IPS-20b (cell line): ENCODE data around the gene NDUFA12.

Source experiments
- H3K27ac ChIP-seq: one replicate; pipeline ENCODE4 v1.5.1; 2013; ENCODE audit warnings: low read length
- H3K27me3 ChIP-seq: 2 replicates; pipeline ENCODE4 v1.6.1; 2013; ENCODE audit warnings: mild to moderate bottlenecking, low read length, inconsistent platforms; ENCODE audit not compliant: insufficient read depth
- H3K36me3 ChIP-seq: 2 replicates; pipeline ENCODE4 v1.6.1; 2013; ENCODE audit warnings: low read depth, mild to moderate bottlenecking, inconsistent platforms, low read length, moderate library complexity; ENCODE audit not compliant: insufficient read depth
- H3K4me1 ChIP-seq: 2 replicates; pipeline ENCODE4 v1.6.1; 2013; ENCODE audit warnings: mild to moderate bottlenecking, control low read depth, inconsistent platforms, low read length, moderate library complexity; ENCODE audit not compliant: insufficient read depth
- H3K4me3 ChIP-seq: 2 replicates; pipeline ENCODE4 v1.5.1; 2013; ENCODE audit warnings: mild to moderate bottlenecking, low read length, inconsistent platforms
- H3K9ac ChIP-seq: 2 replicates; pipeline ENCODE4 v1.6.1; 2013; ENCODE audit warnings: low read depth, mild to moderate bottlenecking, inconsistent platforms, low read length, moderate library complexity
- H3K9me3 ChIP-seq: 2 replicates; pipeline ENCODE4 v1.6.1; 2013; ENCODE audit warnings: mild to moderate bottlenecking, low read depth, low read length, inconsistent platforms; ENCODE audit not compliant: insufficient read depth

Gene NDUFA12

DNA sequence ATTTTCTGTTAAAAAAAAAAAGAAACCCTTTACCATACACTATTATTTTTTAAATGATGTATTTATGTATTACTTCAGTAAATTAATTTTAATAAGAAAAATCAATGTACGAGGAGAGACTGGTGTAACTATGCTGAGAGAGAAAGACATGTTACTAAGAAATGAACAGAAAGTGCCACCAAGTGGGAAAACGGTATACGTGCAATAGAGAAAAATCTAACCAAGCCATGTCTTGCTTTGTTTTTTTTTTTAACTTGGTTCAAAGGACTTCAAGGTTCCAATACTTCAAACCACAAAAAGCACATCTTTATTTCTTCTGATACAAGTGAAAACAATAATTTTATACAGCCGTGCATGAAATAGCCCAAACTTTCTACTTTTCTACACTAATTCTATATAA, 22.9 kb downstream of the NDUFA12 start:
- Histone ChIP-seq H3K27ac (no peak overlapping the region), H3K4me3 (no peak overlapping the region), H3K9me3 (no peaks in the 10 kb centered on the region), H3K36me3 (peaks cover 6% of the 10 kb centered on the region; the same call in 1 of the 2 replicates), H3K9ac (no peak overlapping the region), H3K4me1 (peaks cover 12% of the 10 kb centered on the region), H3K27me3 (no peaks in the 10 kb centered on the region)

- Histone ChIP-seq H3K9me3 (no peaks in the 10 kb centered on the region), H3K4me1 (peaks cover 12% of the 10 kb centered on the region), H3K4me3 (no peak overlapping the region), H3K27ac (no peak overlapping the region), H3K36me3 (peaks cover 6% of the 10 kb centered on the region; the same call in 1 of the 2 replicates), H3K27me3 (no peaks in the 10 kb centered on the region), H3K9ac (no peak overlapping the region)
Observed at GRCh38 chr12:94979941-94980340, 23.6 kb downstream of the NDUFA12 start.

GRCh38 chr12:94977766-94978468, 25.6 kb downstream of the NDUFA12 start:
- H3K9me3 ChIP-seq, result no peaks in the 10 kb centered on the region
- H3K36me3 ChIP-seq, result no peaks in the 10 kb centered on the region
- H3K4me3 ChIP-seq, result no peak overlapping the region
- H3K27me3 ChIP-seq, result no peaks in the 10 kb centered on the region
- no peaks in the 10 kb centered on the region for H3K4me1 ChIP-seq
- H3K9ac ChIP-seq, result no peak overlapping the region
- H3K27ac ChIP-seq, result no peak overlapping the region

- Histone ChIP-seq H3K36me3 (peaks cover 13% of the 10 kb centered on the region), H3K27me3 (no peaks in the 10 kb centered on the region), H3K9ac (no peak overlapping the region), H3K4me3 (no peak overlapping the region), H3K9me3 (no peaks in the 10 kb centered on the region), H3K27ac (no peak overlapping the region), H3K4me1 (no peaks in the 10 kb centered on the region)
Observed at GRCh38 chr12:94973221-94973620, 30.3 kb downstream of the NDUFA12 start.

- H3K27ac ChIP-seq, result no peak overlapping the region
Observed at GRCh38 chr12:94972795-94973194, 30.7 kb downstream of the NDUFA12 start.

GRCh38 chr12:94971923-94972322, 31.6 kb downstream of the NDUFA12 start:
- H3K27me3 ChIP-seq, result no peaks in the 10 kb centered on the region
- H3K9ac ChIP-seq, result no peak overlapping the region
- H3K36me3 ChIP-seq, result peaks cover 13% of the 10 kb centered on the region
- no peak overlapping the region for H3K27ac ChIP-seq
- H3K9me3 ChIP-seq, result no peaks in the 10 kb centered on the region
- H3K4me1 ChIP-seq, result no peaks in the 10 kb centered on the region
- no peak overlapping the region for H3K4me3 ChIP-seq

More at GRCh38 chr12:94972795-94973194, 30.7 kb downstream of the NDUFA12 start:
- no peak overlapping the region for H3K4me3 ChIP-seq
- no peak overlapping the region for H3K9ac ChIP-seq
- H3K27me3 ChIP-seq, result no peaks in the 10 kb centered on the region
- H3K4me1 ChIP-seq, result no peaks in the 10 kb centered on the region
- peaks cover 13% of the 10 kb centered on the region for H3K36me3 ChIP-seq
- H3K9me3 ChIP-seq, result no peaks in the 10 kb centered on the region

- peaks cover 13% of the 10 kb centered on the region for H3K36me3 ChIP-seq
- no peak overlapping the region for H3K27ac ChIP-seq
- H3K9ac ChIP-seq, result no peak overlapping the region
- no peak overlapping the region for H3K4me3 ChIP-seq
- no peaks in the 10 kb centered on the region for H3K27me3 ChIP-seq
- H3K9me3 ChIP-seq, result no peaks in the 10 kb centered on the region
- H3K4me1 ChIP-seq, result no peaks in the 10 kb centered on the region
Observed at GRCh38 chr12:94970560-94970959, 32.9 kb downstream of the NDUFA12 start.

GRCh38 chr12:94969424-94969823, 34.1 kb downstream of the NDUFA12 start:
- Histone ChIP-seq H3K36me3 (peaks cover 13% of the 10 kb centered on the region), H3K9me3 (no peaks in the 10 kb centered on the region), H3K27ac (no peak overlapping the region), H3K4me1 (no peaks in the 10 kb centered on the region), H3K9ac (no peak overlapping the region), H3K4me3 (no peak overlapping the region), H3K27me3 (no peaks in the 10 kb centered on the region)

DNA sequence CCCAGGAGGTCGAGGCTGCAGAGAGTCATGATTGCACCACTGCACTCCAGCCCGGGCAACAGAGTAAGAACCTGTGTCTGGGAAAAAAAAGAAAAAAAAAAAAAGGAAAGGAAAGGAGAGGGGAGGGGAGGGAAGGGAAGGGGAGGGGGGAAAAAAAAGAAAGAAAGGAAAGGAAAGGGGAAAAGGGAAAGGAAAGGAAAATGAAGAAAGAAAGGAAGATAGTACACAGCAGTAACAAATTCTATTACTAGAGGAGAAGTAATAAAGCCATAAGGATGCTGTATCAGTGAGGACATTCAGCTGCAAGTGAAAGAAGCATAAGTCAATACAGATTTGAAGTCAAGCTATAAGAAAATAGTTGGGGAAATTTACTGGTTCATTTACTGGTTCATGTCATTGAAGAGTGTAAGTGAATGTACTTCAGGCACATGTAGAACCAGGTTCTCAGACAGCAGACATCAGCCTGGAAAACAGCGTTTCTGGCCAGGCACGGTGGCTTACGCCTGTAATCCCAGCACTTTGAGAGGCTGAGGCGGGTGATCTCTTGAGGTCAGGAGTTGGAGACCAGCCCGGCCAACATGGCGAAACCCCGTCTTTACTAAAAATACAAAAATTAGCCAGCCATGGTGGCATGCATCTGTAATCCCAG, 37.4 kb downstream of the NDUFA12 start:
- Histone ChIP-seq H3K4me1 (no peaks in the 10 kb centered on the region), H3K9ac (no peak overlapping the region), H3K27me3 (no peaks in the 10 kb centered on the region), H3K9me3 (no peaks in the 10 kb centered on the region), H3K27ac (no peak overlapping the region), H3K4me3 (no peak overlapping the region), H3K36me3 (peaks cover 7% of the 10 kb centered on the region)

DNA sequence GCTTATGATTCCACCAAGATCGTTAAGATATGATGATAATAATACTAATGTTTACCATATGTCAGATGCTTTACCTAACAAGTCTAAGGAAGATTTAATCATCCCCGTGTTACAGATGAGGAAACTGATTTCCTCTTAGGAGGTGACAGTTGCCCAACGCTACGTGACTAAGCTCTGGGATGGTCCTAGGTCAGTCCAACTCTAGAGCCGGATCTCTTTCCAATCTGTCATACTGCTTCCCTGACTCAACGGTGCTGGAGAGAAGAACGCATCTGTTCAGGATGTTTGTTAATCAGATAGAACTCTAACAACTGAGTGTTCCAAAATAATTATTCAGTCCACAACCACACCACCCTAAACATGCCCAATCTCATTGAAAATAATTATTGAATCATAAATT, 39.8 kb downstream of the NDUFA12 start:
- H3K27me3 ChIP-seq, result no peaks in the 10 kb centered on the region
- H3K4me3 ChIP-seq, result no peak overlapping the region
- H3K9ac ChIP-seq, result no peak overlapping the region
- no peak overlapping the region for H3K27ac ChIP-seq
- H3K36me3 ChIP-seq, result no peaks in the 10 kb centered on the region
- no peaks in the 10 kb centered on the region for H3K9me3 ChIP-seq
- no peaks in the 10 kb centered on the region for H3K4me1 ChIP-seq

- no peak overlapping the region for H3K4me3 ChIP-seq
- H3K9ac ChIP-seq, result no peak overlapping the region
- H3K27ac ChIP-seq, result no peak overlapping the region
- H3K9me3 ChIP-seq, result no peaks in the 10 kb centered on the region
- no peaks in the 10 kb centered on the region for H3K4me1 ChIP-seq
- H3K27me3 ChIP-seq, result no peaks in the 10 kb centered on the region
- H3K36me3 ChIP-seq, result no peaks in the 10 kb centered on the region
Observed at GRCh38 chr12:94962670-94963069, 40.8 kb downstream of the NDUFA12 start.

- H3K27me3 ChIP-seq, result no peaks in the 10 kb centered on the region
- H3K4me1 ChIP-seq, result no peaks in the 10 kb centered on the region
- no peaks in the 10 kb centered on the region for H3K9me3 ChIP-seq
- H3K27ac ChIP-seq, result no peak overlapping the region
- H3K36me3 ChIP-seq, result no peaks in the 10 kb centered on the region
- no peak overlapping the region for H3K9ac ChIP-seq
- H3K4me3 ChIP-seq, result no peak overlapping the region
Observed at GRCh38 chr12:94961911-94962310, 41.6 kb downstream of the NDUFA12 start.
